ENCODE data around the gene RBL1. TPM values are rescaled to one million over a fixed set of nuclear protein-coding genes. Genes with fewer than 3 reads are reported as not detected.
"Not testable (repeated sequence)": the region's sequence is repeated elsewhere in the genome, so short reads cannot be mapped to it uniquely, and the experiment has no call there.

RBL1 gene
- total RNA-seq, 1 donor from 2014 or later: 25.7 TPM

- no peak for FAIRE-seq
Observed at GRCh38 chr20:37075932-37076685, 19.7 kb downstream of the RBL1 start.

DNA sequence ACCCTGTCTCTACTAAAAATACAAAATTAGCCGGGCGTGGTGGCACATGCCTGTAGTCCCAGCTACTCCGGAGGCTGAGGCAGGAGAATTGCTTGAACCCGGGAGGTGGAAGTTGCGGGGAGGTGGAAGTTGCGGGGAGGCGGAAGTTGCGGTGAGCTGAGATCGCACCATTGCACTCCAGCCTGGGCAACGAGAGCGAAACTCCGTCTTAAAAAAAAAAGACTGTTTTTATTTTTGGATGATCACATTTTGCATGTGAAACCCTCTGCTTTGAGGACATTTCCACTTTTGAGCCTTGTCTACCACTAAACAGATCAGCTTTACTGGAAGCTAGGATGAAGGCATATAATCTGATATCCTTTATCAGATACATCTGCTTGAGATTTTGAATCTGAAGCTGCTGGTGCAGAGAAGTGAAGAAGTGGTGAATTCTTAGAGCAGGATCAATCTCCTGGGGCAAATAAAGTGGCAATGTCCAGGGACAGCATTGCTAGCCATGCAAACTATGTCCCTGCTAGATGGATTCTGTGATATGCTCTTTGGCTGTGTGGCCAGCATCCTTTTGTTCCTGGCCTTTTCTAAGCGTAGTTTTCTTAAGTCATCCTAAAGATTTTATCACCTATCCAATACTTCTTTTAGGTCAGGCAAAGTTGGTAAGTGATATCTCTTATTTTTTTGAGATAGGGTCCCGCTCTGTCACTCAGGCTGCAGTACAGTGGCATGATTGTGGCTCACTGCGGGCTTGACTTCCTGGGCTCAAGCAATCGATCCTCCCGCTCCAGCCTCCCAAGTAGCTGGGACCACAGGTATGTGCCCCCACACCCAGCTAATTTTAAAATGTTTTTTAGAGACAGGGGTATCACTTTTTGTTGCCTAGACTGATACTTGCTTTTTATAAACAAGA, 23.3 kb downstream of the RBL1 start:
- DNase-seq (ENCODE audit: low spot score in 2 of 2): no peak
- FAIRE-seq: no peak

More at GRCh38 chr20:37075932-37076685, 19.7 kb downstream of the RBL1 start:
- DNase-seq (ENCODE audit: low spot score in 2 of 2): no peak

DNA sequence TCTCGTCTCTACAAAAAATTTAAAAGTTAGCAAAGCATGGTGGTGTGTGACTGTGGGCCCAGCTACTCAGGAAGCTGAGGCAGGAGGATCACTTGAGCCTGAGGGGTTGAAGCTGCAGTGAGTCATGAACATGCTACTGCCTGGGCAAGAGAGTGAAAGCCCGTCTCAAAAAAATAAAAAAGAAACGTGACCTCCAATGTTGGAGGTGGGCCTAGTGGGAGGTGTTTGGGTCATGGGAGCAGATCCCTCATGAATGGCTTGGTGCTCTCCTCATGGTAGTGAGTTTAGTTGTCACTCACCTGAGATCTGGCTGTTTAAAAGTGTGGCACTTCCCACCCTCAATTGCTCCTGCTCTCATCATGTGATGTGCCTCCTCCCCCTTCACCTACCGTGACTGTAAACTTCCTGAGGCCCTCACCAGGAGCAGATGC, 24.3 kb downstream of the RBL1 start:
- no peak for FAIRE-seq

DNA sequence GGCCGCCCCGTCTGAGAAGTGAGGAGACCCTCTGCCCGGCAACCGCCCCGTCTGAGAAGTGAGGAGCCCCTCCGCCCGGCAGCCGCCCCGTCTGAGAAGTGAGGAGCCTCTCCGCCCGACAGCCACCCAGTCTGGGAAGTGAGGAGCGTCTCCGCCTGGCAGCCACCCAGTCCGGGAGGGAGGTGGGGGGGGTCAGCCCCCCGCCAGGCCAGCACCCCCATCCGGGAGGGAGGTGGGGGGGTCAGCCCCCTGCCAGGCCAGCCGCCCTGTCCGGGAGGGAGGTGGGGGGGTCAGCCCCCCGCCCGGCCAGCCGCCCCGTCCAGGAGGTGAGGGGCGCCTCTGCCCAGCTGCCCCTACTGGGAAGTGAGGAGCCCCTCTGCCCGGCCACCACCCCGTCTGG, 26.2 kb downstream of the RBL1 start:
- FAIRE-seq; DNase-seq (ENCODE audit: low spot score in 2 of 2): not testable (repeated sequence)

More for the DNA sequence above, 24.3 kb downstream of the RBL1 start:
- no peak for DNase-seq (ENCODE audit: low spot score in 2 of 2)

GRCh38 chr20:37066168-37066567, 29.6 kb downstream of the RBL1 start:
- FAIRE-seq (no peak), DNase-seq (ENCODE audit: low spot score in 2 of 2) (no peak)

GRCh38 chr20:37055276-37055675, 40.5 kb downstream of the RBL1 start:
- no peak for FAIRE-seq
- DNase-seq (ENCODE audit: low spot score in 2 of 2): no peak

GRCh38 chr20:37053230-37053950, 42.4 kb downstream of the RBL1 start:
- no peak for FAIRE-seq
- no peak for DNase-seq (ENCODE audit: low spot score in 2 of 2)

- DNase-seq (ENCODE audit: low spot score in 2 of 2): no peak
- no peak for FAIRE-seq
Observed at GRCh38 chr20:37042986-37043972, 52.5 kb downstream of the RBL1 start.

GRCh38 chr20:37039366-37039765, 56.4 kb downstream of the RBL1 start:
- FAIRE-seq; DNase-seq (ENCODE audit: low spot score in 2 of 2): not testable (repeated sequence)

- FAIRE-seq (no peak), DNase-seq (ENCODE audit: low spot score in 2 of 2) (no peak)
Observed at GRCh38 chr20:37032077-37032476, 63.7 kb downstream of the RBL1 start.

DNA sequence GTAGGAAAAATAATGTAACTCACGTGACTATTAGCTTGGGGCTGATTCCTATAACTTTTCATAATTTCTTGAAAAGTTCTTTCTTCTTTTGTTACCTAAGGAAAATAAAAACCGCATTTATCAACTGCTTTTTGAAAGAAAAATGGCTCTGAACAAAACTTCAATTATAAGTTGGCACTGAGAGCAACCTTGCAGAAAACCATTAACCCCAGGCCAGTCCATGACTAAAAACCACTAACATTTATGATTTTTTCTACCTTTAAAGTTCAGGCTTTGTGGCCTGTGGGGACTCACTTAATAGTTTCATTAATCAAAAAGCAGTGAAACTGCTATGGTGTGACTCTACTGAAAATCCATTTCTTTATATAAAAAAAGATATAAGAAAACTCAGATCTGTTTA, 75.2 kb downstream of the RBL1 start:
- DNase-seq (ENCODE audit: low spot score in 2 of 2) (no peak), FAIRE-seq (no peak)

DNA sequence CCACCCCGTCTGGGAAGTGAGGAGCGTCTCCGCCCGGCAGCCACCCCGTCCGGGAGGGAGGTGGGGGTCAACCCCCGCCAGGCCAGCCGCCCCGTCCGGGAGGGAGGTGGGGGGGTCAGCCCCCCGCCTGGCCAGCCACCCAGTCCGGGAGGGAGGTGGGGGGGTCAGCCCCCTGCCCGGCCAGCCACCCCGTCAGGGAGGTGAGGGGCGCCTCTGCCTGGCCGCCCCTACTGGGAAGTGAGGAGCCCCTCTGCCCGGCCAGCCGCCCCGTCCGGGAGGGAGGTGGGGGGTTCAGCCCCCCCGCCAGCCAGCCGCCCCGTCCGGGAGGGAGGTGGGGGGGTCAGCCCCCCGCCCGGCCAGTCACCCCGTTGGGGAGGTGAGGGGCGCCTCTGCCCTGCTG, 83.2 kb downstream of the RBL1 start:
- DNase-seq (ENCODE audit: low spot score in 2 of 2); FAIRE-seq: not testable (repeated sequence)

GRCh38 chr20:37011858-37012257, 83.9 kb downstream of the RBL1 start:
- not testable (repeated sequence) for DNase-seq (ENCODE audit: low spot score in 2 of 2); FAIRE-seq

GRCh38 chr20:37011147-37011546, 84.7 kb downstream of the RBL1 start:
- DNase-seq (ENCODE audit: low spot score in 2 of 2) (no peak), FAIRE-seq (no peak)

- FAIRE-seq: no peak
Observed at GRCh38 chr20:37007898-37008649, 87.7 kb downstream of the RBL1 start.

DNA sequence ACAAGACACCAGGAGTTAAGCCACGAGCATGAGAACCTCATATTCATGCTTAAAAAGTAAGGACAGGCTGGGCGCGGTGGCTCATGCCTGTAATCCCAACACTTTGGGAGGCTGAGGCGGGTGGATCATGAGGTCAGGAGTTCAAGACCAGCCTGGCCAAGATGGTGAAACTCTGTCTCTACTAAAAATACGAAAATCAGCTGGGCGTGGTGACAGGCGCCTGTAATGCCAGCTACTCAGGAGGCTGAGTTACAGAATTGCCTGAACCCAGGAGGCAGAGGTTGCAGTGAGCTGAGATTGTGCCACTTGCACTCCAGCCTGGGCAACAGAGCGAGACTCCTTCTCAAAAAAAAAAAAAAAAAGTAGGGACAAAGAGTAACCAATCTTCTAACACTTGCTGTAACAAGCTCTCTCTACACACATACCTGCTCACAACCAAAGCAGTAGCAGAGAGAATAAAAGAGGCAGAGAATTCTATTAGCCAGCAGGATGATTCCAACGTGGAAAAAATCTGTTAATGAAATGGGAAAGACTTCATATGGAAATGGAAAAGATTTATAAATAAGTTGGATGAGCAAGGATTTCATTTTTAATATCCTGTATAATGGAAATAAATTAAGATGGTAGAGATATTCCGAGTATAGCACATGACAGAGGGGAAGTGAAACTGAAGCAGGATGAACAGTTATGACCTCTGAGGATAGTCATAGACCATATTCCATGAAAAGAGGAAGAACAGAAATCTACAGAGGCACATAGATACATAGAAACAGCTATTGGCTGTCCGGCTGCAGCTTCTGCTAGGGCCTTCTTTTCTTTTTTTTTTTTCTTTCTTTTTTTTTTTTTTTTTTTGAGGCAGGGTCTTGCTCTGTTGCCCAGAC, 90.5 kb downstream of the RBL1 start:
- FAIRE-seq; DNase-seq (ENCODE audit: low spot score in 2 of 2): not testable (repeated sequence)

More at GRCh38 chr20:37007898-37008649, 87.7 kb downstream of the RBL1 start:
- no peak for DNase-seq (ENCODE audit: low spot score in 2 of 2)

DNA sequence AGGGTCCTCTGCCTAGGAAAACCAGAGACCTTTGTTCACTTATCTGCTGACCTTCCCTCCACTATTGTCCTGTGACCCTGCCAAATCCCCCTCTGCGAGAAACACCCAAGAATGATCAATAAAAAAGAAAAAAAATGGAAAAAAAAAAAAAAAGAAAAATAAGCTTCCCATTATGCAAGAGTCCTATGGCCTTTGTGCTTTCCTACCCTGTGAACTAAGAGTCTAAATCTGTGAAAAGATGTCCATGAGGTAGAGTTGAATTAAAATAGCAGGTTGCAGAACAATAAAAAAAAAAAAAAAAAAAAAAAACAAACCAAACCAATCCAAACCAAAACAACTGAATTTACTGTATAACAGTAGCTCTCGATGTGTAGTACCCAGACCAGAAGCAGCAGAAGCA, 94.2 kb downstream of the RBL1 start:
- DNase-seq (ENCODE audit: low spot score in 2 of 2); FAIRE-seq: not testable (repeated sequence)

- DNase-seq (ENCODE audit: low spot score in 2 of 2); FAIRE-seq: not testable (repeated sequence)
Observed at GRCh38 chr20:37000171-37000570, 95.6 kb downstream of the RBL1 start.

Measured in frontal cortex (tissue), 4 donors.